NCI-H1436 (cell line): ENCODE measurements around the gene HSD11B1L.
A peak's percentile ranks its signal among the peaks of the same experiment; 100 is the strongest.

ENCODE experiments used
- DNase-seq: peaks from one replicate; lab custom pipeline; 2025; lab: John Stamatoyannopoulos, UW

Gene HSD11B1L, protein sequence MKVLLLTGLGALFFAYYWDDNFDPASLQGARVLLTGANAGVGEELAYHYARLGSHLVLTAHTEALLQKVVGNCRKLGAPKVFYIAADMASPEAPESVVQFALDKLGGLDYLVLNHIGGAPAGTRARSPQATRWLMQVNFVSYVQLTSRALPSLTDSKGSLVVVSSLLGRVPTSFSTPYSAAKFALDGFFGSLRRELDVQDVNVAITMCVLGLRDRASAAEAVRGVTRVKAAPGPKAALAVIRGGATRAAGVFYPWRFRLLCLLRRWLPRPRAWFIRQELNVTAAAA

DNA sequence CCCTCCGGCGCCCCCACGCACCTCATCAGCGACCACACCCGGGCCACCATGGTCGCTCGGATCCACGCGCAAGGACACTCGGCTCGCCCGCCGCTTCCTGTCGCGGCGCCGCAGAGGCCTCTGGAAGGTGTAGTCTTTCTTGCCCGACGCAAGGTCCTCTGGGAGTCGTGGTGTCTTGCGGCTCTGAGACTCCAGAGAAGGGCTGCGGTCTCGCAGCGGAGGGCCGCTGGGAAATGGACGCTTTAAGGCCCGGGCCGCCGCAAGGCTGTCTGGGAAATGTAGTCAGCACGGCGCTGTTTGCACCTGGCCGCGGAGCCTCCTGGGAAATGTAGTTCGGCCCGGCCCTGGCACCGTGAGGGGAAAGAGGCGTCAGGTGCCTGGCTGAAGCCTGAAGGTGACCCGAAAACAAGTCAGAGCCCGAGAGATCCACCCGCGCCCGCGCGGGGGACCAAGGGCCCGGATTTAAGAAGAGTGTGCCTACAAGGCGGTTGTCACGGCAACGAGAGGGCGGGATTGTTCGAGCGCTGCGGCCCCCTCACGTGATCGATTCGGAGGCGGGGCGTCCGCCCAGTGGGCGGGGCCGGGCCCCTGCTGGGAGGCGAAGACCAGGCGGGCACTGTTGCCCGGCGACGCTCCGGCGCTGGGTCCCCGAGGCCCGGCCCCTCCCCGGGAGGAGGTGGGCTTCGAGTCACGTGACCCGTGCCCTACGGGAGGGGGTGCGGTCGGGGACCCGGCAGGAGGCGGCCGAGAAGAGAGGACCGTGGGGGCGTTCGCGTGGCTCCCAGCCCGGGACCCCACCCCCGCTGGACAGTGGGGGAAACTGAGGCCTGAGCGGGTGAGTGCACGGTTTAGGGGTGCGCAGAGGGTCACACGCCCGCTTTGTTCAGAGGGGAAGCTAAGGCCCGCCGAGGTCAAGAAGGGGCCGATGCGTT, at the start of gene HSD11B1L, which contains the start of gene MICOS13:
Gene HSD11B1L (plus strand): TSS at position 591 of the 932 bp plus-strand sequence. CDS start 3,806 bp downstream, outside the sequence.
Gene MICOS13 (minus strand): TSS at position 80 of the 932 bp plus-strand sequence. CDS start 30 bp downstream, at position 50.
- peak; percentile 99 for DNase-seq

DNA sequence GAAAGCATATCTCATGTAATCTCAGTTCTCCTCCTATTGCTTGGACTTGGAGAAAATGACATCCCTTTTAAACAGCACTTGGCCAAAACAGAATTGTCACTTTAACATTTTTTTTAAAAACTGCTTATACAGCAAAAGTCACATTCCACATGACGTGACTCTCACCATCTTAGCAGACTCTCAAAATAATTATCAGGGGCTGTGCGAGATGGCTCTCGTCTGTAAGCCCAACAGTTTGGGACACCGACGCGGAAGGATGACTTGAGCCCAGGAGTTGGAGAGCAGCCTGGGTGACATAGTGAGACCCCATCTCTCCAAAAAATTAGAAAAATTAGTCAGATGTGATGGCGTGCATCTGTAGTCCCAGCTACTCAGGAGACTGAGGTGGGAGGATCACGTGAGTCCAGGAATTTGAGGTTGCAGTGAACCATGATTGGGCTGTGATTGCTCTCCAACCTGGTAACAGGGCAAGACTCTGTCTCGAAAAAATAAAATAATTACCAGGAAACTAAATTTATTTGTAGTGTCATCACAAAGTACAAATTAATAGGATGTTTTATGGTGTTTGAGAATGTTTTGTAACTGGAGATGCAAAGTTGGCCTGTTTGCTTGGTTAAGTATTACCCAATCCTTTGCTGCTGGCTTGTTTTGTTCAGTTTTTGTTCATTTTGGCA, 49.1 kb upstream of the HSD11B1L start:
- no peak for DNase-seq

DNA sequence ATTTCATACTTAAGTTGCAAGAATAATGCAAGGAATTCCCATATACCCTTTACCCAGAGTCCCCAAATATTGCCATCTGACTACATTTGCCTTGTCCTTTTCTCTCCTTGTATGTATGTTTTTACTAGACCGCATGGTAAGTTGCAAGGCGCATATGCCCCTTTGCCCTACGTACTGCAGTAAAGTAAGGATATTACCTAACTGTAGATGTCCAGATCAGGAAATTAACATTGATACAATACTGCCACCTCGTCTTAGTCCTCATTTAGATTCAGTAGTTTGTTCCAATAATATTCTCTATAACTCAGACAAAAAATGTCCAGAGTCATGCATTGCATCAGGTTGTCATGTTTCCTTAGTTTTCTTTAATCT, 48.6 kb upstream of the HSD11B1L start:
- DNase-seq = no peak

DNA sequence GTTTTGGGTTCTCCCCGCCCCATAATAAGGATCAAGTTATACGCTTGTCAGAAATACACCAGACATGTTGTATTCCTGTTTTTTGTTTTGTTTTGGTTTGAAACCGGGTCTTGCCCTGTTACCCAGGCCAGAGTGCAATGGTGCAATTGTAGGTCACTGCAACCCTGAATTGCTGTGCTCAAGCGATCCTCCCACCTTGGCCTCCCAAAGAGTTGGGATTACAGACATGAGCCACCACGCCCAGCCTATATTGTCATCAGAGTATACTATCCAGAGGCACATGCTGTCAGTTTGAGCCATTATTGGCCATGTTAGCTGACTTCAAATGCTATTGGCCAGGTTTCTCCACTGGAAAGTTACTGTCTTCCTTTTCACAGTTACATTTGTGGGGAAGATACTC, 48.2 kb upstream of the HSD11B1L start:
- DNase-seq = no peak

DNA sequence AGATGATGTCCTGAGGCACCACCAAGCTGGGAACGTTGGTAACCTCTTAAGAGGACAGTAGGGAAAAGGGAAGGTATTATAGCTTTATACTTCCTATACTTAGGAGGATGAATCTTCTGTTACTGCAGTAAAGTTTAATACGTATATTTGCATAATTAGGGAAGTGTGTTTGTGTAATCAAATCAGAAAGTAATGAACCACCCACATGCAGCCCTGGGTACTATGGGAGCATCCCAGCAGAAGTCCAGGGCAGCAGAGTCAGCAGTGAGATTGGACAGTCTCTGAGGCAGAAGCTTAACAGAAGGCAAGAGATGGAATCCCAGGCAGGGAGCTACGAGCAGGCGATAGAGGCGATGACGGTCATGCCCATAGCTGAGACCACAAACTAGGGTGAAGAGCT, 45.4 kb upstream of the HSD11B1L start:
- DNase-seq = no peak

DNA sequence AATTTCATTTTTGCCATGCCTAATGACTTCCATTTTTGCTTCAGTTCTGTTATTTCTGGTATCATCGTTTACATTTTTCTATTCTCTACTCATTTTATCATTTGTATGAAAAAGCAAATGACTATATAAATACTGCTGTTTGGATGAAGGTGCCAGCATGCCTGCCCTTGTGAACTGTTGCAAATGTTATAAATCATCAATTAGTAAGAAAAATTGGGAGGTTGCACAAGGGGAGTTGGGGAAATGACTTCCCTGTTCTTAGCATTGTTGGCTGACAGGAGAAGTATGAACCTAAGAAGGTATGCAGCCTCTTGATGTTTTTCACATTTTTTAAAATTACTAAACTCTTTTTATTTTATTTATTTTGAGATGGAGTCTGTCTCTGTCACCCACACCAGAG, 42.9 kb upstream of the HSD11B1L start:
- no peak for DNase-seq

DNA sequence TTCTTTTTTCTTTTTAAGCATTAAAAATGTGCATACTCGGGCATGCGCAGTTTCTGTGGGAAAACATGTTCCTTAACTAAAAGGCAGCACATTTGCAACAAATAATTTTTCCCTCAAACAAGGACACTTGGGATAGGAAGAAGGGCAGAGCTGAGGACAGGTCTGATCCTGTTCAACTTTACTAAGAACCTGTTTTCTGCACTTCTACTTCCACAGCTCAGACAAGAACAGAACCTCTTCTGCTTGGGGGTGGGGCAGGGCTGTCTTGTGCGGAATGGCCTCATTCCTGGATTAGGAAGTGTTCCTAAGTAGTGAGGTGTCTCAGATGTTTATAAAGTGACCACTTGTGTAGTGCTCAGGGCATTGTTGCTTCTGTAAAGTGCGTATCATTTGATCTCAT, 39.7 kb upstream of the HSD11B1L start:
- no peak for DNase-seq

DNA sequence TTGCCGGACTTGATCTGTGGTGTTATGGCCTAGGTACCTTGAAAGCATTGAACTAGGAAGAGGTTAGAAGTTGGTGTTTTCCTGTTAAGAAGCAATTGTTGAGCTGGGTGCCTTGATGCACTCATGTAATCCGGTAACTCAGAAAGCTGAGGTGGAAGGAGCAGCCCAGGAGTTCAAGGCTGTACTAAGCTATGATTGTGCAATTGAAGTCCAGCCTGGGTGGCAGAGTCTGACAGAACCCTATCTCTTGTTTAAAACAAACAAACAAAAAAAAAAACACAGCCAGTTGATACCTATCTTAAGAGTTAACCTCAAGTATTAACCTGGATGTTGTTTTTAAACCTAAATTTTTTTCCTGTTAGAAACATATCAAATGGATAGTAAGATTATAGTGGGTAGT, 38.6 kb upstream of the HSD11B1L start:
- no peak for DNase-seq

DNA sequence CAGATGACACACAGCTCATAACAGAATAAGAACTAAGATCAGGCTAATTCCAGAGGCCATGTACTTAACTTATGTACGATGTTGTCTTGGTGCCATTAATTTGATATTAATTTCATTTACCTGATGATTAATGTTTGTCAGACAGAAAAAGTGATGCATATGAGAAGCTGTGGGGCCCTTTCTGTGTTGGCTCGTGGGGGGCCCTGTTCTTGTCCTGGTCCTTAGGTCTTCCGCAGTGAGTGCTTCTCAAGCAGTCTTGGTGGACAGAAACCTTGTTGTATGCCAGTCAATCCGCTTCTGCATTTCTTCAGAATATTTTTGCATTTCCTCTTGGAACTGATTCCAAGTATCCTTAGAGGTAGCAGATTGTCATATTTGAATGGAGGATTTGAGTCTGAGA, 37.8 kb upstream of the HSD11B1L start:
- DNase-seq = no peak

DNA sequence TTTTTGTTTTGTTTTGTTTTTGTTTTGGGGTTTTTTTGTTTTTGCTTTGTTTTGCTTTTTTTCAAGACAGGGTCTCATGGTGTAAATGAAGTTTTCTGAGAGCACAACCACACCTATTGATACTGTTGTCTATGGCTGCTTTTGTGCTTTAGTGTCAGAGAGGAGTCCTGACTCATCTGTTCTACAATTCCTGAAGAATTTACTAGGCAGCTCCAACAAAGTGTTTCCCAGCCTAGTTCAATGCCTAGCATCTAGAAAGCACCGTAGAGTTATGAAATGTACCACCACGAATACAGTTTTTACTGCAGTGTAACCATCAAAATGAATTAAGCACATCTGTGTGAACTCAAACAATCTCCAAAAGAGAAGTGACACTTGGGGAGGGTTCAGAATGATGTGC, 36.8 kb upstream of the HSD11B1L start:
- no peak for DNase-seq

DNA sequence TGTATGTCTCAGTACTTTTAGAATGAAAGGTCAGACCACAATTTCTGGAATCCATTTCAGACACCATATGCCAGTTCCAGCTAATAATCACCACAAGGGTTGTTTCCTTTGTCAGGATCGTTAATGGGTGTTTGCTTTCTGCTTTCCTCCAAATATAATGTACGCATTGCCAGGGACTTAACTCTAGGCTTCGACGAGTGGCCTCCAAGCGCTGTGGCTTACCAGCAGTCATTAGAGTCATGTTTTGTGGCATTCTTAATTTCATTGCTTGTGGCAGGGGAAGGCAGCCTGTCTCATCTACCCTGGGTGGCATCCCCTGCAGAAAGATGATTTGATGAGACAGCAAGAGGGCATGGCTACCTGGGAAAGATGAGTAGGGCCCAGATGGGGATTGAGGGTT, 35.4 kb upstream of the HSD11B1L start:
- peak; percentile 46 for DNase-seq

DNA sequence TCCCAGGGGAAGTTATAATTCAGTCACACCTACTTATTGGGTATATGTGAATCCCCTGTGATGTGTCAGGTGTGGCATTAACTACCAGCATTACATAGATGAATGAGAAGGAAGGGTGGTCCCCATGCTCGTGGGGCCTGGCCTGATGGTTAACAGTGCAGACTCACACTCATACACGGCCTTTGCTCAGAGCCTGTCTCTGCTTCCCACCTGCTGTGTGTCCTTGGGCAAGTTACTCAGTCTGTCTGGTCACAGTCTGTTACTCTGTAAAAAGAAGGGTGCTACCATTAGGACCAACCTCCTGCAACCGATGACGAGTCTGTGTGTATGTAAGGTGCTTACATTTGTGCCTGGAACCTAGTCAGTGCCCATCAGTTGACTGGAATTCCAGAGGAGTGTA, 34.1 kb upstream of the HSD11B1L start:
- no peak for DNase-seq

DNA sequence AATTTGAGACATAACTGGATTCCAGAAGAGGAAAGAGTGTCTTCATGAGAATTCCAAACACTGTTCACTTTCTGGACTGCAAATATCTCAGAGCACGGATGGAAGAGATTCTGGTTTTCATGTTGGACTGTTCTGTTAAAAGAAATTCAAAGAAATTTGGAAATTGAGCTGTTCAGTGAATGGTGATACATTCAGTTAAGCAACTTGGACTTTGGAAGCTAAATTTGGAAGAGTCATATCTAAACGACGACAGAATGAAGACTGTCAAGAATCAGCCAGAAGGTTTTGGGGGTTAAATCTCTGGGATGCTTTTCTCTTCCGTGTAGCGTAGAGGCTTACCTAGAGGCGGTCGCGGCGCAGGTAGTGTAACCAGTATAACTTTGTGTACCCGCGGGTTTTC, 32.4 kb upstream of the HSD11B1L start:
- DNase-seq = no peak

DNA sequence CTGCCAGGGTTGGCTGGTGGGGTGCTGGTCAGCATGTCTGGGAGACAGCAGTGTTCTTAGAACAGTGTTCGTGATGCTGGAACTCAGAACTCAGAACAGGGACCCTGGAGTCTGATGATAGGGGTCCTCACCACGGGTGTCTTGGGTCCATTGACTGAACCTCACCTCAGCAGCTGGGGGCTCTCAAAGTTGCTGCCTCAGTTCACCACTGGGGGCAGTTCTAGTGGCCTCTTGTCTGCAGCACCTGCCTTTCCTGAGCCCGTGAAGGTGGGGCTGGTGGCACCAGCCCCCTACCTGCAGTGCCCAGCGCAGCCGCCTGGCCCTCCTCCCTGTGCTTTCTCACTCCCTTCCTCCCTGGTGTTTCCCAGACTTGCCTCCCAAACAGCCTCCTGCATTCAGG, 29.5 kb upstream of the HSD11B1L start:
- DNase-seq = no peak

DNA sequence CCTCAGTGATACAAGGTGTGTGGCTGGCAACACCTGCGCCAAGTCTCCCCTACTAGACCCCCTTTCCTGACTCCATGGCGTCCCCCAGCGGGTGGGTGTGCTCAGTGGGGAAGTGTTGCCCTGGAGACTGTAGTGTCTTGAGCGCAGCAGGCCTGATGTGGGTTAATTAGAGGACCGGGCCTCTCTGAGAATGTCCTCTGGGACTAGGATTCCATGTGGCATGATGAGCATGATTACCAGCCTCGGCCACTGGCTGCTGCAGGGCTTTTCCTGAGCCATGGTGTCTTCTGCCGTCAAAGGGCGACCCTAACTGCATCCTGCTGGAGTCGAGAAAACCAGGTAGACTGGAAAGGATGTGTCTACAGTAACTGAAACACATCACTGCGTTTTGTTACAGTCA, 28.6 kb upstream of the HSD11B1L start:
- no peak for DNase-seq

DNA sequence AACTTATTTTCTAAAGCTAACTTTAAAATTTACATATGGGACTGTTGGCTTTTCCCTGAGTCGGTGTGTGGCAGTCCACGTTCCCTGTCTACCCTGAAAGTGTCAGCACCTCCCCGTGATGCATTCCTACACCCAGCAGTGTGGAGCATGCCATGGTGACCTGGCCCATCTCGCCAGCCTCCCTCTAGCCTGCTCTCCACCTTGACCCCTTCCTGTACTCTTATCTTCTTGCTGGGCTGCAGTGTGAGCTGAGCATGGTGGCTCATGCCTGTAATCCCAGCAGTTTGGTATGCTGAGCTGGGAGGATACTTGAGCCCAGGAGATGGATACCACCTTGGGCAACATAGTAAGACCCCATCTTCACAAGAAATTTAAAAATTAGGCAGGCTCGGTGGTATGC, 25.9 kb upstream of the HSD11B1L start:
- no peak for DNase-seq

DNA sequence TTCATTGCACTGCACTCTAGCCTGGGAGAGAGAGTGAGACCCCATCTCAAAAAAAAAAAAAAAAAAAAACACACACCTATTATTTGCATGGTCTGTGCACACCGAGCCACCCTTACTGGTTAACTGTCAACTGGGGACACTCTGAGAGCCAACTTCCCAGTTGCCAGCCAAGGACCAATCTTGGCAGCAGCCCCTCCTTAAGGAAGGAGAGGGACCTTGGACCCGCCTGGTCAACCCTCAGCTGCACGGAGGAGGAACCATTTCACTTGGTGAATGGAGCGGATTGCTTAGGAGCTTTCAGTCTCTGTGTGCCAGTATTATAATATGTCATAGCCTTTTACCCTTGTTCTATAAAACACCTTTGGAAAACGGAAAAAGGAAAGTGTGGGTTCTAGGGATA, 25.4 kb upstream of the HSD11B1L start:
- DNase-seq = no peak

DNA sequence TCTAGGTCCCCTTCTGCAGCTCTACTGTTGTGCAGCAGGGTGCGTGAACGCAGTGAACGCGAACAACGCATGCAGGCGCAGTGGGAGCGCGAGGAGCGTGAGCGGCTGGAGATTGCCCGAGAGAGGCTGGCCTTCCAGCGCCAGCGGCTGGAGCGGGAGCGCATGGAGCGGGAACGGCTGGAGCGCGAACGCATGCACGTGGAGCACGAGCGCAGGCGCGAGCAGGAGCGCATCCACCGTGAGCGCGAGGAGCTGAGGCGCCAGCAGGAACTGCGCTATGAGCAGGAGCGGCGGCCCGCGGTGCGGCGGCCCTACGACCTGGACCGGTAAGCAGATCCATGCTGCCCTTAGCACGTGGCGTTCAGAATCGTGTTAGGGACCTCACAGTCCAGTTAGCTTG, 19.3 kb upstream of the HSD11B1L start:
- no peak for DNase-seq

DNA sequence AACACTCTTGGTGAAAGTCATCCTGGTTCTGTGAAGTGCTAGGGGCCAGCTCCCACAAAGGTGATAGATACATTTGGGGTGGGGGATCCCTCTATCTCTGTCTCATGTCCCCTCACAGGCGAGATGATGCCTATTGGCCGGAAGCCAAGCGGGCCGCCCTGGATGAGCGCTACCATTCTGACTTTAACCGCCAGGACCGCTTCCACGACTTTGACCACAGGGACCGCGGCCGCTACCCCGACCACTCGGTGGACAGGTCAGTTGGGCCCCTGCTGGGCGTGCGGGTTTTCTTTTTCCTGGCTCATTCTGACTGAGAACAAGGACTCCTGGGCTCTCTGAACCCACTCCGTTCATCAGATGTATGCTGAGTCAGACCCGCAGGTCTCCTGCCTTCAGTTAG, 16.9 kb upstream of the HSD11B1L start:
- DNase-seq = no peak

DNA sequence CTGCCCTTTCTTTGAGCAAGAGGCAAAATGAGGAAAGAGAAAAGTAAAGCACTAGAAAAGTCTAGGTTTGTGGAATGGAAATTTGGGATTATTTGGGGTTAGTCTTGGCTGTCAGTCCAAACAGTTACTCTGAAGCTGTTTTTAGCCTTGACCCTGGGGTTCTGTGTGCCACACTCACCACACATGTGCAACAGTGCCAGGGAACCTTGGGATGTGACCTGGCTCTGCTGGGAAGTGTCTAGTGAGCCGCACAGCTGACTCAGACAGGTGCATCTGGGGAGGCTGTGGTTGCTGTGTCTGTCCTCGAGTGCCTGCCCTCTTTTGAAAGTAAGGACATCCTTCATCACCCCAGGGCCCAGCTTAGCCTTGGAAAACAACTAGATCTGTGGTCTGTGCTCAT, 16.3 kb upstream of the HSD11B1L start:
- DNase-seq = no peak

DNA sequence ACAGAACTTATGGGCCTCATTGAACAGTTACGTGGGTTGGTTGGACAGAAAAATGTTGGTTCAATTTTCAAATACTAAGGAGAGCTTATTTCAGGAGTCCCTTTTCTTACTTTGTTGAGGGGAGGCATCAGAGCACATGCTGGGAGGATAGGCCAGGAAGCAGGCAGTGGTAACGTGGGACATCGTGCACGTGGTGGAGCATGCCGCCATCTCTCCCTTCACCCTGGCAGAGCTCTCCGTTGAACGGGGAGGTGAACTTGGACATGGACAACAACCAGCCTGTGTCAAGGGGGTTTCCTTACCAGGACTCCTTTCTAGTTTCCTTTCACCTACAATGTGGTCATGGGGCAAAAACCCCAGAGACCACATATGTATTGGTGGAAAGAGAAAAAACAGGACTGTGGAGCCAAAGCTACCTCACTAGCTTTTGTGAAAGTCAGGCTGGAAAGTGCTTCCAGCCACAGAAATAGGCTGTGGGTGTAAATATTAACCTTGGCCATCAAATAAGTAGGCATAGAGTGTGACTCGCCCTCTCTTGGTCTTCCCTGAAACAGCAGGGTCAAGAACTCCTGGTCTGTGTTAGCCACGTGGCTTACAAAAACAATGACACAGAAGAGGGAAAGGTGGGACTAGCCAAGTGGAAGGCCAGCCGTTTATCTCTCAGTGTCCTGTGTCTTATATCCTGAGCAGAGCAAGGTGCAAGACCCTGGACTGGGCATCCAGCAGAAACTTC, 14.9 kb upstream of the HSD11B1L start:
- DNase-seq = no peak
